ENCODE measurements around the gene ELAVL3. TPM values are rescaled to one million over a fixed set of nuclear protein-coding genes. Genes with fewer than 3 reads are reported as not detected.

Gene ELAVL3
- total RNA-seq (1 to 10 TPM in 3 of 9 donors, under 1 TPM in 3, not detected in 3; 0.11 to 5.4 (median 0.72) TPM), polyA plus RNA-seq (1 to 10 TPM in 2 of 3 donors, under 1 TPM in 1; 0.47 to 1.5 (median 1.2) TPM)
- long read RNA-seq, donor 1: 0 reads
- long read RNA-seq, donor 2: 0 reads
- long read RNA-seq, donor 3: 0 reads
- long read RNA-seq, donor 4: 0 reads
- long read RNA-seq, donor 5, full-length matches to known transcripts: 1 of 2 reads
- long read RNA-seq, donor 5, partial matches to known transcripts: 0 of 2 reads
- long read RNA-seq, donor 5, other reads (novel, unspliced or antisense): 1 of 2 reads
- long read RNA-seq, donor 6: 0 reads
- long read RNA-seq, donor 7: 0 reads
- long read RNA-seq, donor 8: 0 reads
- long read RNA-seq, donor 9: 0 reads
- long read RNA-seq, donor 10, full-length matches to known transcripts: 1 of 1 reads
- long read RNA-seq, donor 10, partial matches to known transcripts: 0 of 1 reads
- long read RNA-seq, donor 10, other reads (novel, unspliced or antisense): 0 of 1 reads

- Histone ChIP-seq H3K9me3 (replicated peaks in 1 of 3) (no peaks in the 10 kb centered on the region), H3K27me3 (peaks cover 16% of the 10 kb centered on the region), H3K36me3 (replicated peaks in 1 of 2) (no peaks in the 10 kb centered on the region), H3K27ac (no peak within 1 kb of the TSS), H3K4me3 (peak within 1 kb of the TSS in 1 of 4 donors; percentile 28), H3K4me1 (replicated peaks in 1 of 2) (peaks cover 8 to 31% of the 10 kb centered on the region in 2 donors)
- TF ChIP-seq CTCF (IDR thresholded peaks at IDR 0.05): no peak
- no peak for TF ChIP-seq POLR2A (IDR thresholded peaks at IDR 0.05)
- DNase-seq: no peak
- intact Hi-C loops (cut with DNase I): loop anchor here in 1 of 2 donors (5.0 kb wide), 1 partner anchor 99 kb away; the partner anchor contains the start of gene EPOR
- WGBS, 4 donors: 0 to 14% (median 10%) methylated on average over 5 to 69 of the region's 77 CpGs
These were observed at the start of gene ELAVL3 for GRCh38 chr19:11480715-11481533. Gene ELAVL3, minus strand, starts transcription at chr19:11481046. Its CDS starts 438 bp downstream, at chr19:11480608.

- TF ChIP-seq CTCF (IDR thresholded peaks at IDR 0.05): peak in 4 of 6 experiments; percentile 13 to 31 (median 16)
- peak in 1 of 2 donors; percentile 32 for TF ChIP-seq POLR2A (IDR thresholded peaks at IDR 0.05)
- H3K4me1 ChIP-seq (replicated peaks in 1 of 2): peaks cover 5 to 21% of the 10 kb centered on the region in 2 donors
- H3K27ac ChIP-seq: peak overlapping the region in 2 of 5 donors; percentile 24 to 55
- peak; percentile 79 to 97 (median 93) for DNase-seq
- 16 to 26% (median 21%) methylated on average over 8 to 9 of the region's 9 CpGs for WGBS, 4 donors
- H3K36me3 ChIP-seq (replicated peaks in 1 of 2): no peaks in the 10 kb centered on the region
- intact Hi-C loops (cut with DNase I): no loop called here
- no peaks in the 10 kb centered on the region for H3K27me3 ChIP-seq
- no peaks in the 10 kb centered on the region for H3K9me3 ChIP-seq (replicated peaks in 1 of 3)
- H3K4me3 ChIP-seq: no peak overlapping the region
These were observed 49.6 kb upstream of the ELAVL3 start for GRCh38 chr19:11530432-11530831.

- WGBS, 4 donors: 0% methylated on average over 13 to 47 of the region's 47 CpGs
These were observed 47.9 kb upstream of the ELAVL3 start, which contains the start of gene ECSIT for GRCh38 chr19:11528551-11529341. Gene ECSIT, minus strand, starts transcription at chr19:11529134. Its CDS starts 9,964 bp downstream, at chr19:11519170.

More at GRCh38 chr19:11528551-11529341, 47.9 kb upstream of the ELAVL3 start, which contains the start of gene ECSIT:
- intact Hi-C loops (cut with DNase I): no loop called here
- DNase-seq: peak; percentile 98 to 100 (median 99)
- Histone ChIP-seq H3K4me3 (peak within 1 kb of the TSS; percentile 26 to 83 (median 48)), H3K4me1 (replicated peaks in 1 of 2) (peaks cover 5 to 20% of the 10 kb centered on the region in 2 donors), H3K27ac (peak within 1 kb of the TSS; percentile 88 to 94 (median 89)), H3K9me3 (replicated peaks in 1 of 3) (no peaks in the 10 kb centered on the region), H3K36me3 (replicated peaks in 1 of 2) (no peaks in the 10 kb centered on the region), H3K27me3 (no peaks in the 10 kb centered on the region)
- TF ChIP-seq CTCF (IDR thresholded peaks at IDR 0.05): no peak
- TF ChIP-seq POLR2A (IDR thresholded peaks at IDR 0.05): peak in 1 of 2 donors; percentile 78

Measured in adrenal gland (tissue), 19 donors.